Activated CD8-positive, alpha-beta memory T cell treated with anti-CD3 and anti-CD28 coated beads, Interleukin-2, amount 50 U/mL, for 24 hours (primary cell): ENCODE measurements around the gene FMNL3.

Experiments used
- DNase-seq: peaks from one replicate; pipeline ENCODE4 v3.0.0-alpha.2; 2020; ENCODE audit errors: extremely low read depth

Gene FMNL3

DNA sequence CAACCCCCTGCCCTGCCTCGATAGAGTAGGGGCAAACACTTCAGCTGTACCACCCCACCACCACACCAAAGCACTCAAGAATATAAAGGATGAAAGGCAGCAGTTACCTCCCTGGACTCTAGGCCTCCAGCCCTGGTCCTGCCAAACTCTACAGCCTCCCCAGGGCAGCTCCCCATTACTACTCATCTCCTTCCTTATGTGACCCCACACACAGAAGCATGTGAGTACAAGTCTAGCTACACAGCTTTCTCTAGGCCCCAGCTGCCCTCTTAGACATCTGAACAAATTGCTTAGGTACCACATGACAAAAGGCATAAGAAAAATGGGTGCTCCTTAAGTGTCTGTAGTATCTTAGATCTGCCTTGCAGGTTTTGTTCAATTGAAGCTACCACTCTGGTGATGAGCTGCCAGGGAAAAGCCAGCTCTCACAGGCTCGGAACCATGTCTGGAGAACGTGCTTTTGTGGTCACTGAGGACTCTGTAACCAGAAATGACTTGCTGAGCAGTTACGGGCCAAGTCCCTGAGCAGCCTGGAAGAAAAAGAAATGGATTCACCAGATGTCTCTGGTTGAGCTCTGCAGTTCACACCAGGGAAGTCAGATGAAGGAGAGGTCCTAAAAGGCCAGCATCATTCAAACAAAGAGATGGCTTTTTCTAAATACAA, 32.8 kb downstream of the FMNL3 start:
- no peak for DNase-seq

DNA sequence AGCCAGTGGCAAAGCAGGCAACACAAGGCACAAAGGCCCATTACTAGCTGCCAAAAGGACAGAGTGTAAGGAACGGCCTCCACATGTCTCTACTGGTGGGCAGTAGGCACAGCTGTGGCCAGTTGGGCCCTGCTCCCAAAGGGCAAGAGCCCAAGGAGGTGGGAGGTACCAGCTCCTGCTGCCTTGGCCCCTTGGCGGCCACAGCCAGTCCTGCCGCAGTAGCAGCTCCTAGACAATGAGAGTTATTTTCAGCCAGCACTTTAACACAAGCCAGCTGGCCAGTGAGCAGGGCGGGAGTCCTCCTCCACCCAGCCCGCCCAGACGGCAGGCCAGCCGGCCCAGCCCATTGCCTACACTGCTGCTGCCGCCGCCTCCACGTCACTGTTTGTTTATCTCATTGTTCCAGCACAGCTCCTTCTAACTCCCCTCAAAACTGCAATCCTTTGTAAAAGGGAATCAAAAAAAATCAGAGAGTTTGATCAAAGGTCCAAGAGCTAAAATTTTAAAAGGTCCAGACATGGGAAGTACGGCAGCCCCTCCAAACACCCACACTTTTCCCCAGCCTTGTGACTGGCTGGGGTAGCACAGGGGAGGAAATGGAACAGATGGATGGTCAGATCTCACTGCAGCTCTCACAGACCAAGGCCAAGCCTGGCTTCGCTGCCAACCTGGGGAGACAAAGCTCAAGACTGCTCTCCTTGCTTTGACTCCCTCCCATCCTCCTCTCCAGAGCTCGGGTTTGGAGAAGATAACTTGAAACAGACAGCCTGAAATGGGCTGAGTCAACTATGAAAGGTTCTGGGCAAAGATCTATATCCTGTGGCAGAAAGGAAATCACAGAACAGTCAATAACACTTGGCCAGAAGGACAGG, 33.5 kb downstream of the FMNL3 start:
- no peak for DNase-seq

DNA sequence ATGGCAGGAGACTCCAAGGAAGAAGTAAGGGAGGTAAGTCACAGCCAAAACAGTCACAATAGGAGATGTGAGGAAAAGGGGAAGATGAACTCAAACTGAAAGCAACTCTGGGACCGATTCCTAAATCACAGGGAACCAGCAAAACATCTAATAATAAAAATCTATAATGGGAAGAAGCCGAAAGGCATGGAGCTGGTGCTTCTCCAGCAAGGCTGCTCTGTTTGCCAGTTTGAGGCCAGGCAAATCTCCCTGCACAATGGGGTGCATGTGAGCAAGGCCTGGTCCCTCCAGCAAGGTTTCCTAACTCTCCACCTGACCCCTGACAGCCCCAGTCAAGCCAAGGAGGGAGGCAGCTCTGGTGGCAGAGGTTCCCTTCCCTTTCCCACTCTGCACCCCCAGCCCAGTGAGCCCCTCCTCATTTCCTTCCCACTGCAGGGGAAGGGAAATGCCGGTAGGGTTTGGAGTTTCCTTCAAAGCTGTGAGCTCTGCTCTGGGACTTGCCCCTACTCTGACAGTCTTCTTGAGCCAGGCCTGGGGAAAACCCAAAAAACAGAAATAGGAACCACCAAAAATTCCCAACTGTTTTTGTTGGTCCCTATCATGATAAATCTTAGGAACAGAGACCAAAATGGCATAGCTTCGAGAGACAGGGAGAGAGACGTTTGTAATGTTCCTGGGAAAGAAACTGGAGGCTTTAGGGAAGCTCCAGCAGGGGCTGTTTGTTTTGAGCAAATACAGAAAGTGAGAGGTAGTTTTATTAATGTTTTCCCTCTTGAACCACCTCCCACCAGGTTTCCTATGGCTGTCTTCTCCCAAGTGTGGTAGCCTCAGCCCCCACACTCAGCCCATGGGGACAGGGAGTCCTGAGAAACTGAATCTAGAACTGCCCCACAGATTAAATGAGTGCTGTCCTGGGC, 34.6 kb downstream of the FMNL3 start:
- DNase-seq = no peak

DNA sequence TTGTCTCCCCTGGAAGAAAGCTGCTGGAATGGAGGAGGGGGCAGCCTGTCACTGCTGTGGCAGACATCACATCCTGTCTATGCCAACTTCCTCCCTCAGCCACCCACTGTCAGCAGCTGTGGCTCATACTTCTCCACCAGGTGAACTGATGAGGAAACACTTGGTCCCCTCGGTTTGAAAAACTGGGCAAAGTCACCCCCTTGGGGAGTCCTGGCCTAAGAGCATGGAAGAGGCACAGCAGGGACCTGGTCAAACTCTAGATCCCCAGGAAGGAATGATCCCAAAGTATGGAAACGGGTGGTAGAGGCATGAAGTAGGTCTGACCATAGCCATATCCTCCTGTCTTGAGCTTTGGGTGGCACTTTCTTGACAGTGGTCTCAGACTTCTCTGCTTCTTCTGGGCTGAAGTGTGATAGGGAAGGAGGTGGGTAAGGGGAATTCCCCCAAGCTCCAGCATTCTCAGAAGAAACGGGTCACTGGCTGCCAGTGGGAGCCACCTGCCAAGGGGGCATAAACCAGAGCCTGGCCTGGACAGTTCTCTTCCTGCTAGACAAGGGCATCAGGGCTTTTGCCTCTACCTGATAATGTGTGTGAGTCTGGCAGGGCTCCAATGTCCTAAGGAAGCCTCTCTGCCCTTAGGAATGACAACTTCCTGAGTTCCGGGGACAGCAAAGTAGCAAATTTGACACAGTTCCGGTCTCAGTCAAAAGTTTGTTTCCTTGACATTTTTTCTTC, 36.0 kb downstream of the FMNL3 start:
- no peak for DNase-seq

DNA sequence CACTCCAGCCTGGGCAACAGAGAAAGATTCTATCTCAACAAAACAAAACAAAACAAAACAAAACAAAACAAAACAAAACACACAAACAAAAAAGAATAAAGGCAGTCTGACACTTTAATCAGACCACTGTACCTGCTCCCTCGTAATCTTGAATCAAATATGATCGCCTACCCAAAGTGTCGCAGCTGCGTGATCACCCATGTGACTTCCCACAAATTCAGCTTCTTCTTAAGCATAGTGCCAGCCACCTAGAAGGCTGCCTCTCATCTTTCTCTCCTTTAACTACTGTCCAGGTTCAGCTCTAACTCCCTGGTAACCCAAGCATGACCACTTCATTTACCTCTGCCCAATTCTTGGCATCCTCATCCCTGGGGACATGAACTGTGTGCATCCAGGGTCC, 37.4 kb downstream of the FMNL3 start:
- DNase-seq = no peak

DNA sequence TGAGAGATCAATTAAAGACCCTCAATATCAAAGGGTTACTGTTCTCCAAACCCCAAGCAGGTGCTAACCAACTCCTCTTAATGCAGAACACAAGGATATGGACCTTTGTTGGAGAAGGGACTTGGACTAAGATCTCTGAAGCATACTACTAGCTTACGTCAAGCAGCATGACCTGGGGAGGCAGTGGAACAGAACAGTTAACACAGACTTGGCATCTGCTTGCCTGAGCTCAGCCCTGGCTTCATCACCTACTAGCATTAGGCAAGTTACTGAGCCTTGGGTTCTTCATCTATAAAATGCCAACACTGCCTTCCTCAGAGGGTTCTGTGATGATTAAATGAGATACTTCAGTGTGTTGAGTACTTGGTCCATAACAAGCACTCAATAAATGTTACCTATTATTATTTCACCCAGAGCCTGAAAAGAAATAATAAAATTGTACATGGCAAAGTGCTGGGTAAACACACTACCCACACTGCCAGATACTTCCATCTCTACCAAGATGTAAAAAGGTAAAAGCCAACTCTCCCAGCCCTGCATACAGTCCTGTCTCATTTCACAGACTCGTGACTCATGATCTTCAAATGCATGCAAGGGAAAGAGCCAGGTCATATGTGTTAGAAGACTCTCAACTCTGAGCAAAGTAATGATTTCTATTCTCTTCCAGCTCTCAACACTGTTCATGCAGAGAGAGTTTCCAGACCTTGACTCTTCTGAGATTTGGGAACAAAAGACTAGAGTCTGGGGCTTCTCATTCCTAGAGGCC, 39.7 kb downstream of the FMNL3 start:
- DNase-seq = no peak

DNA sequence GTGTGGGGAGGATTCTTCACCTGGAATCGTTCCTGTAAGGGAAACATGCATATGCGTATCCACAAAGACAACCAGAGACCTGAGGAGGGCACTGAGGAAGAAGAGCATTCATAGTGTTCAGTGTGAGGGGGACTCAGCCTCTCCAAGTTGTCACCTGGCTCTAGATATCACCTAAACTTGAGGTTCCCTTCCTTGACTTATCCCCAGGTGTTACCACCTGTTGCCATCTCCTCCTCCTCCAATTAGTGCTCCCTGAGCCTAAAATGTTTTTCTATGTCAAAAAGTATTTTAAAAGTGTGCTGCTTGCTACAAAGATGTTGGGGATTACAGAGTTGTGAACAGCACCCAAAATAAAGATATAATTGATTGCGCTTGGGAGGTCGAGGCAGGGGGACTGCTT, 41.0 kb downstream of the FMNL3 start:
- DNase-seq = no peak

DNA sequence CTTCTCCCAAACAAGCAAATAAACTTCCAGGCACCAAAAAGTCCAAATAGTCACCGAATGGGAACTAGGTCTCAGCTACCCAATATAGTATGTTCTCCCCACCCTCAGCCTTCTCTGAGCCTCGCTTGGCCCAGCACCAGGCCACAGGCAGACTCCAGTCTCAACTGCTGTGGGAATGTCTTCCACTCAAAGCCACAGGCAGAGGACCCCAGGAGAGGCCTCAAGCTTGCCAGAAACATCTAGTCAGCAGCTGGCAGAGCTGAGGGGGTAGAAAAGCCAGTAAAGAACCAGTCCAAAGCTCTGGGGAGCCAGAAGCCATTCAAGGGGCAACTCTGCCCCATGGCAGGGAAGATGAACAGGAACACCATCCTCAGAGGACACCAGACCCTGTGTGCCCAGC, 41.8 kb downstream of the FMNL3 start:
- DNase-seq = no peak

DNA sequence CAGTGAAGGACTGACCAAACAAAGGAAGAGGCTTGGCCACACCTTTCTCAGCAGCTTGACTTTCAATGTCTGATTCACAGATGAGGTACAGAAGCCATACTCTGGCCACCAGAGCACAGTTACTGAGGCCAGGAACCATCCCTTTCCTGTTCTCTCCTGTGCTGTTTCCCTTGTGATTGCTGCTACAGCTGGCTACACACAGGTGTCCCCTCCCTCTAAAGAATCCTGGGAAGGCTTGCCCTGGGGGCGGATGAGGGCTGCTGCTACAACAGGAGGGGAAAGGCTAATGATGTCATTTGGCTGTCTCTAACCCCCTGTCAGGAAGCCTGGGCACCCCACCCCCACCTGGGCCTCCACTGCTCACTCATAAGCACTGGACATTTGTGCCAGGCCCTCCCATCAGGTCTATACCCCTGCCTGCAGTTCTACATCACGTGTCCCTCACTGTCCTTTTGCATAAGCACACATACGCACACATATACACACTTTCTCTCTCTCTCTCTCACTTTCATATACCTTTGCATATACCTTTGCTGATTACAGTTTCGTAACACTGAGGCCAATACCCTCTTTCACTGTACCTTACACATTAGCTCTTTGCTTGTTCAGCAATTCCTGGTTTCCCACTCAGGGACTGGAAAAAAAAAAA, 42.5 kb downstream of the FMNL3 start:
- no peak for DNase-seq

DNA sequence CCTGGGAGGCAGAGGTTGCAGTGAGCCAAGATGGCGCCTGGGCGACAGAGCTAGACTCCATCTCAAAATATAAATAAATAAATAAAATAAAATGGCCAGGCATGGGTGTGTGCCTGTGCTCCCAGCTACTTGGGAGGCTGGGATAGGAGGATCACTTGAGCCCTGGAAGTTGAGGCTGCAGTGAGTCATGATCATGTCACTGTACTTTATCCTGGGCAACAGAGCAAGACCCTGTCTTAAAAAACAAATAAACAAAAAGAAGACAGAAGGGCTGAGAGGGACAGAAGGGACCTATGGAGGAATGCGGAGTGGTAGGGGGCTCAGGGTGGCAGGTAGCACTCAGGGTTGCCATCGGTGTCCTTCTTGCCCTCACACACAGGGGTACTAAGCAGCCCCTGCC, 43.0 kb downstream of the FMNL3 start:
- no peak for DNase-seq

DNA sequence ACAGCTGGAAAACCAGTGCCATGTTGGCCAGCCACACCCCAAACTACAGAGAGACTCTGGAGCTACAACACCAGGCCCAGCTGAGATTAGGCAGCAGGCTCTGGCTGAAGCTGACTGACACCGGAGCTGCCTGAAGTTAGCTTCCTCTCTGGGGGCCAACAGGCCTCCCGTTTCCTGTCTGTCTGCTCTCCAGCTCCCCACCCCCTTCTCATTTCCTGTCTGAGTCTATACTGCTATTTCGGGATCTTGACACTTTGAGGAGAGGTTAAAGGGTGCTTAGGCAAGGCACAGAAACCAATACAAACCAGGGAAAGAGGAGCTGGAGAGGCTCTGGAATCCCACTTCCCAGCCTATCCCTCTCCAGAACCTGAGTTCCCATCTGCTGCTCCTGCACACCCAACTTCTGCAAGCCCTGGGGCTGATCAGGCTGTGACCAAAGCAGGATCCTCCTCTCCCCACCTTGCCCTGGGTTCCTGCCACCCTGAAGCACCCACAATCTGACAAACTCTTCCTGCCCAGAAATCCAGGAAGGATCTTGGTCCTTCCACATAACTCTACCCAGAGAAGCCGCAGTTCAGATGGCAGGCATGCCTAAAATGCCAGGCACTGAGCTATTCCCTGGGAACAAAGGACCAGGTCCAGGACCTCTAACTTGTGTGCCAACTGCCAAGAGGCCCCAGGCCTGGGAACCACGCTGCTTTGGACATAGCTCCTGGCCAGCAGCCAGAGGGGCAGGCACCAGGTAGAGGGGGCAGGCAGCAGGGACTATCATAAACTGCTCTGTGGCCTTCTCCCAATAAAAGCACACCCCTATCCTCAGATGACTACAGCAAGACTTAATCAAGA, 44.0 kb downstream of the FMNL3 start:
- DNase-seq = peak; percentile 46

DNA sequence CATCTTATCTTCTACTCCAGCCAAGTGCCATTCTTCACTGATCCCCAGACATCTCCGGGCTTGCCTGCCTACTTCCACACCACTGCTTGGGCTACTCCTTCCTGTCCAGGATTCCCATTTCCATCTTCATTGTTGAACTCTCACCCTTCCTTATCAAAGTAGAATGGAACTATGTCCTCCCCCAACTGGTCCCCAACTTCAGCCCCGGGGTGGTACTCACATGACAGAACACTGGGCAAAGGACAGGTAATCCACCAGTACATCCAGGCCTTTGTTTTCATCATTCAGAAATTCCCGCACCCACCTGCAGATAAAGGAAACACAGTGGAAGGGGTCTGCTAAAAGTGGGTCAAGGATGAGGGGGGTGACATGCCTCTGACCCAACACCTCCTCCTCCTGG, 45.5 kb downstream of the FMNL3 start:
- DNase-seq = no peak

DNA sequence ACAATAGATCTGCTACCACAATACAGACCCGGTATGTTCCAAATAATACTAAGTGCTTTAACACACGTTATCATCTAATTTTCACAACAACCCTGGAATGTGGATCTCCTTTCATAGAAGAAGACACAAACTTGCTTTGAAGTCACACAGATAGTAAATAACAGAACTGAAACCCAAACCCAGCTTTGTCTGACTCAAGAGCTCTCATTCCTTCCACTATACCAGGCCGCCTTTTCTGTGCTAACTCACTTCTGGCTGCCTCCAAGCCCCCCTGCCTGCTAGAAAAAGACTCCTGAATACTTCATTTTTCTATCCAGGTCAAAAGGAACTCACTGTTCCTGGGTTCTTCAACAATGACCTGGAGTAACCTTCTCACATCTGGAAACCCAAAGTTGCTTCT, 46.0 kb downstream of the FMNL3 start:
- no peak for DNase-seq

DNA sequence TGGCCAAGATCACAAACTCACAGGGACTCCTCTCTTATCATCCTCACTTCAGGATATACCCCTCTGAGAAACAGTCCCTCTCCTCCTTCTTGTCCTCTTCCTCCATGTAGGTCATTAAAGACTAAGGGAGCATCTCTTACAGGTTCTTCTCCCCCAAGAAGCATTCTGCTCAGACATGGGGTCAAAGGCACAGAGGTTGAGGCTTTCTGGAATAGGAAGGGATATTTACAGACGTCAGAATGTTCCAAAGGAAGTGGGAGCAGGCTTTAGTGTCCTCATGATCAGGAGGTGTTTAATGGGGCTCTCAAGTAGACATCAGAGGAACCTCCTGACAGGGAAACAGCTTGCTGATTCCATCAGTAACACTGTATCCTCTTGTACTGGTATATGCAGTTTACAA, 47.5 kb downstream of the FMNL3 start:
- DNase-seq = no peak

DNA sequence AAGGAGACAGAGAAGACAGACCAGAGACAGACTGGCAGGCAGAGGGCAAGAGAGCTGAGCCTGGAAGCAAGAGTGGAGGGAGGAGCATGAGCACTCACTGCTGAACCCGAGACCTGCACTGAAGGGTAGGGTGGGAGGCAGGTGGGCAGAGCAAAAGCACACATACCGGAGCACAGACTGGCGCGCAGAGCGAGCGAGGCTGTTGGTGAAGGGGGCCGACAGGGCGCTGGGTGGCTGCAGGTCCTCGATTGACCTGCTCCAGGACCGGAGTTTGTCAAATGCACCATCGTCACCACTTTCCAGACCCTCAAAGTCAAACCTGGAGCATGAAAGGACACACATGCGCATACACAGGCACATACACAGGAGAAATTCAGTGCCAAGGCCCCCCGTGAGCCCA, 48.9 kb downstream of the FMNL3 start:
- DNase-seq = no peak

DNA sequence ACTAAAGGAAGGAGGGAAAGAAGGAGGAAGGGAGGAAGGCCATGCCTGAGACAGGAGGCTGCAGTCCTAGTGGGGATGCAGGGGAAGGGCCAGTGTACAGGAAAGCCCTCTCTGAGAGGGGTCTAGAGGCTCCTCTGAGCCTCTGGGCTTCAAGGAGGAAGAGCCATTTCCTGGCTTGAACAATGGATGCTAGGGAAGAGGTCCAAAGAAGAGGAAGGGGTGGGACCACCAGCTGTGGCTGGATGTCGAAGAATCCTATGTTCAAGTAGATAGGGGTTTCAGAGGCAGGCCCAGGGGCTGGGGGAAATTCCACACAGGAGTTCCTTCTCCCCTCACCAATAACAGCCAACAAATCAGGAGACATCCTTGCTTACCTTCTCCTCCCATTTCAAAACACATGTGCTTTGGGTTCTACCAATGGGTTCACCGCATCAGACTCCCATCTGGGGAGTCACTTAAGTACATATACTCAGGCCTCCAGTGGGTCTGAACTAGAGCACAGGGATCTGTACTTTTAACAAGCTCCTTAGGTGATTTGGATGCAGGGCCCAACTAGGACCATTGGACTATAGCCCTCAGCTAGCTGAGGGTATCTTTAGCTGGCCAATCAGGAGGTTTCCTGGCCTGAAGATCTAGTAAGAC, 51.5 kb downstream of the FMNL3 start:
- no peak for DNase-seq

DNA sequence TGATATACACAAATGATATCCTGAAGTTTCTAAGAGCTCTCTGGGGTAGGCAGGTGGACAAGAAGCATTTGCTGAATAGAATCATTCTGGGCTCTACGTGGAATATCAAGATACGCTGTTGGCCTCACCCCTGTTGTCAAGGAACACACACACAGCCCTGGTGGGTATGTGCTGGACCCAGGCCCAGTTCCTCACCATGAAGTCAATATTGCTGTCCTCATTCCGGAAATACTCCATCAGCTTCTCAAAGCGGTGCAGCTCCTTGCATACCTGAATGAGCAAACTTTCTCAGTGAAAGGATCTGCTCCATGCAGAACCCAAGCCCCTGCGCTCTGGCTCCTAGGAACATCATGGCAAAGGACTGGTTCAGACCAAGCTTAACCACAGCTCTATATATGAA, 52.5 kb downstream of the FMNL3 start:
- DNase-seq = no peak

DNA sequence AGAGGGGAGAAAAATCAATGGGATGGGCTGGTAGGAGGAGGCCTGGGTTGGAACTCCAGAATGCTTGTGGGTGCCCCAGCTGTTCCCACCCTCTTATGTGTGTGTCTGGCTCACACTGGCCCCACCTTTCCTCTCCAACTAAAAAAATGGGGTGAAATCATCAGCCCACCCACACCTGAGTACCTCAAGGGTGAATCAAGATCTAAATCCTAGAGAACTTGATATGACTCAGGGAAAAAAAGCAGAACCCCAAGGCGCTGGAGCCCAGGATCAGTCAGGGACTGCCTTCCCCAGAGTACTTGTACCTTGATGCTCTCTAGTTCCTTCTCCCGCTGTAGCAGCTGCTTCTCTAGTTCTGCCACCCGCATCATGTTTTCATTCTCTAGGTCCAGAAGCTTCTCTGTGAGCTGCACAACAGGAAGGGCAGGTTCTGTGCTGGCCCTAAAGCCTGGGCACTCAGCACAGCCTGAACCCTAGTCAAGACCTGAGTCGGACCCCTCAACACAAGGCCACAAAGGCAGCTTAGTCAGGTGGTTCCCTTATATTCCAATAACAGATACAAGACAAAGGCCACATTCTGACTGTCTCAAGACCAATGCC, 54.2 kb downstream of the FMNL3 start:
- DNase-seq = no peak

DNA sequence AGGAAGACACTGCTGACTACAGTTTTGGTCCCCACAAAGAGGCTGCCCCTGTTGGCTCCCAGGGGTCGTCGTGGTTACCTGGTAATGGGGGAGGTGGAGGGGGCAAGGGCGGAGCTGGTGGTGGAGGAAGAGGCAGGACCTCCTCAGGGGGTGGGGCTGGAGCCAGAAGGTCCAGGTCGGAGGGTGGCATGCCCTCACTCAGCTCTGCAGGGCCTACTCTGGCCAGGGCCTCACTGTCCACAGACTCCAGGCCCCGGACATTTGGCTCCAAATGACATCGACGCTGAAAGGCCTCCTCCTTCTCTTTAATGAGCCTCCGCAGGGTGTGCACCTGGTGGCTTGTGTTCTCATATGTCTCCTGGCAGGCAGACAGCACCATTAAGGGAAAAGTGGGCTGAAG, 55.4 kb downstream of the FMNL3 start:
- DNase-seq = no peak
